ENCODE measurements around the gene MYO5B.

- TF ChIP-seq ATF3 (IDR thresholded peaks at IDR 0.05) (no peak), CTCF (IDR thresholded peaks at IDR 0.05 in 2 of 3, conservative IDR thresholded peaks at IDR 0.05 in 1 of 3; ENCODE audit: borderline replicate concordance in 1 of 3, insufficient read depth in 1 of 3, low read depth in 2 of 3, low read length in 2 of 3) (no peak), REST (IDR thresholded peaks at IDR 0.05; ENCODE audit: low read depth) (no peak)
These were observed 259.7 kb downstream of the MYO5B start for GRCh38 chr18:49935215-49935614.
